Measurements from ENCODE around the gene FBXO8.

The FBXO8 gene

DNA sequence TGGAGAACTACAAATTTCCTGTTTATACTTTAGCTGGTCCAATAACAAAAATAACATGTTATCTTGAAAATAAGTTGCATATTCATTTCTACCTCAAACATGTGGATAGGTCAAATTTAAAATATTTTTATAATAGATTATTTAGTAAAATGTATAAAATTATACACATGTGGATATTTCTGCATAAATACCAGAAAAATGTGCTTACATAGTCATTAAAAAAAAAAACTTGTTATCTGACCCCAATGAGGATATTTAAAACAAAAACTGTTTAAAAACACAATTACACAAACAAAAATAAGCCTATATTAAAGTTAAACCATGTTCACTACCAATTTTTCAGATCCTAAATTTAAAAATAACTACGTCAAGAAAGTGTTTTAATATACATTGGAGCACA is 28.1 kb downstream of the FBXO8 start:
- TF ChIP-seq, protein P1, sequence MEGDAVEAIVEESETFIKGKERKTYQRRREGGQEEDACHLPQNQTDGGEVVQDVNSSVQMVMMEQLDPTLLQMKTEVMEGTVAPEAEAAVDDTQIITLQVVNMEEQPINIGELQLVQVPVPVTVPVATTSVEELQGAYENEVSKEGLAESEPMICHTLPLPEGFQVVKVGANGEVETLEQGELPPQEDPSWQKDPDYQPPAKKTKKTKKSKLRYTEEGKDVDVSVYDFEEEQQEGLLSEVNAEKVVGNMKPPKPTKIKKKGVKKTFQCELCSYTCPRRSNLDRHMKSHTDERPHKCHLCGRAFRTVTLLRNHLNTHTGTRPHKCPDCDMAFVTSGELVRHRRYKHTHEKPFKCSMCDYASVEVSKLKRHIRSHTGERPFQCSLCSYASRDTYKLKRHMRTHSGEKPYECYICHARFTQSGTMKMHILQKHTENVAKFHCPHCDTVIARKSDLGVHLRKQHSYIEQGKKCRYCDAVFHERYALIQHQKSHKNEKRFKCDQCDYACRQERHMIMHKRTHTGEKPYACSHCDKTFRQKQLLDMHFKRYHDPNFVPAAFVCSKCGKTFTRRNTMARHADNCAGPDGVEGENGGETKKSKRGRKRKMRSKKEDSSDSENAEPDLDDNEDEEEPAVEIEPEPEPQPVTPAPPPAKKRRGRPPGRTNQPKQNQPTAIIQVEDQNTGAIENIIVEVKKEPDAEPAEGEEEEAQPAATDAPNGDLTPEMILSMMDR (IDR thresholded peaks at IDR 0.05; ENCODE audit: control insufficient read depth, insufficient read depth, low read depth, low read length, missing control alignments), result no peak
- no peak for DNase-seq (ENCODE audit: low read depth)
- H3K4me3 ChIP-seq (ENCODE audit: control insufficient read depth, low read depth, low read length), result no peak overlapping the region

- TF ChIP-seq, protein P1 (IDR thresholded peaks at IDR 0.05; ENCODE audit: control insufficient read depth, insufficient read depth, low read depth, low read length, missing control alignments), result no peak
Observed at GRCh38 chr4:174254613-174255012, 28.9 kb downstream of the FBXO8 start.

DNA sequence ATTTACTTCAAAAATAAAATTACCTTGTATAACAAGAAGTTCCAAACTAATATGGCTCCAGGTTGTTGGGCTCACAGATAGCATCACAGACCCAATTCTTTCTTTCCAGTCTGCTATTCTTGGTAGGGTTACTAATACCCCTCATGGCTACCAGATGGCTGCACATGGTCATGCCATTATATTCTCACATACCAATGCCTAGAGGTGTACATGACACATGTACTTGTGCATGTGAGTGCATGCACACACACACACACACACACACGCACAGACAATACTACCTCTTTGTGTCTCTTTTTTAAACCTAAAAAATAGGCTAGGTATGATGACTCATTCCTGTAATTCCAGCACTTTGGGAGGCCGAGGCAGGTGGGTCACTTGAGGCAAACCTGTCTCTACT is 31.1 kb downstream of the FBXO8 start:
- H3K4me3 ChIP-seq (ENCODE audit: control insufficient read depth, low read depth, low read length), result no peak overlapping the region
- TF ChIP-seq, protein P1 (IDR thresholded peaks at IDR 0.05; ENCODE audit: control insufficient read depth, insufficient read depth, low read depth, low read length, missing control alignments), result no peak
- DNase-seq (ENCODE audit: low read depth), result no peak

More at GRCh38 chr4:174254613-174255012, 28.9 kb downstream of the FBXO8 start:
- H3K4me3 ChIP-seq (ENCODE audit: control insufficient read depth, low read depth, low read length), result no peak overlapping the region
- no peak for DNase-seq (ENCODE audit: low read depth)

GRCh38 chr4:174248407-174248806 is 35.1 kb downstream of the FBXO8 start:
- no peak for DNase-seq (ENCODE audit: low read depth)

GRCh38 chr4:174245714-174246113 is 37.8 kb downstream of the FBXO8 start:
- no peak for DNase-seq (ENCODE audit: low read depth)
- H3K4me3 ChIP-seq (ENCODE audit: control insufficient read depth, low read depth, low read length), result no peak overlapping the region
- TF ChIP-seq, protein P1 (IDR thresholded peaks at IDR 0.05; ENCODE audit: control insufficient read depth, insufficient read depth, low read depth, low read length, missing control alignments), result no peak

More at GRCh38 chr4:174248407-174248806, 35.1 kb downstream of the FBXO8 start:
- TF ChIP-seq, protein P1 (IDR thresholded peaks at IDR 0.05; ENCODE audit: control insufficient read depth, insufficient read depth, low read depth, low read length, missing control alignments), result no peak
- H3K4me3 ChIP-seq (ENCODE audit: control insufficient read depth, low read depth, low read length), result no peak overlapping the region

GRCh38 chr4:174244441-174244840 is 39.0 kb downstream of the FBXO8 start:
- no peak for DNase-seq (ENCODE audit: low read depth)
- TF ChIP-seq, protein P1 (IDR thresholded peaks at IDR 0.05; ENCODE audit: control insufficient read depth, insufficient read depth, low read depth, low read length, missing control alignments), result no peak

GRCh38 chr4:174241162-174241561 is 42.3 kb downstream of the FBXO8 start:
- H3K4me3 ChIP-seq (ENCODE audit: control insufficient read depth, low read depth, low read length), result no peak overlapping the region
- TF ChIP-seq, protein P1 (IDR thresholded peaks at IDR 0.05; ENCODE audit: control insufficient read depth, insufficient read depth, low read depth, low read length, missing control alignments), result no peak
- no peak for DNase-seq (ENCODE audit: low read depth)

More at GRCh38 chr4:174244441-174244840, 39.0 kb downstream of the FBXO8 start:
- H3K4me3 ChIP-seq (ENCODE audit: control insufficient read depth, low read depth, low read length), result no peak overlapping the region
